T-helper 17 cell (primary cell): ENCODE data around the gene ATP8B4. TPM values are rescaled to one million over a fixed set of nuclear protein-coding genes. Genes with fewer than 3 reads are reported as not detected.
"Not testable (repeated sequence)": the region's sequence is repeated elsewhere in the genome, so short reads cannot be mapped to it uniquely, and the experiment has no call there.

Experiments
- ATAC-seq: fragments of 150-1000 bp; cut with Tn5 transposase; 2 replicates; pipeline ENCODE4 v1.10.0; 2021; ENCODE audit warnings: mild to moderate bottlenecking, moderate library complexity
- DNase-seq, 3 donors: peaks; one replicate each; pipeline versions ENCODE4 v3.0.0 to v3.0.0-alpha.2; 2020 to 2021
- H3K9me3 ChIP-seq: one replicate; pipeline ENCODE4 v1.7.0; 2013; ENCODE audit warnings: low read length, mild to moderate bottlenecking; ENCODE audit not compliant: control insufficient read depth, poor library complexity, severe bottlenecking
- H3K27ac Mint-ChIP-seq: one replicate; pipeline ENCODE4 v1.8.0; 2022; ENCODE audit warnings: mild to moderate bottlenecking, moderate library complexity, mixed read lengths
- H3K27me3 Mint-ChIP-seq: one replicate; pipeline ENCODE4 v1.8.0; 2022; ENCODE audit warnings: mixed read lengths
- H3K36me3 Mint-ChIP-seq: one replicate; pipeline ENCODE4 v1.8.0; 2022; ENCODE audit warnings: low read depth, mixed read lengths
- H3K4me1 Mint-ChIP-seq: one replicate; pipeline ENCODE4 v1.8.0; 2022; ENCODE audit warnings: mild to moderate bottlenecking, mixed read lengths
- H3K4me3 Mint-ChIP-seq: one replicate; pipeline ENCODE4 v1.8.0; 2022; ENCODE audit warnings: mild to moderate bottlenecking, moderate library complexity, mixed read lengths
- total RNA-seq, 4 donors: library from RNA in 2 of 4; stranded (reverse) in 2 of 4; gene quantifications; one replicate each; pipeline ENCODE4 v1.2.3 and lab custom pipeline; 2022 to 2026

Gene ATP8B4
- total RNA-seq, 2 donors from 2014 or later, result 0.86 to 1.1 TPM

- H3K27me3 Mint-ChIP-seq, result no peaks in the 10 kb centered on the region
- no peaks in the 10 kb centered on the region for H3K36me3 Mint-ChIP-seq
- no peaks in the 10 kb centered on the region for H3K4me1 Mint-ChIP-seq
- ATAC-seq (no peak), DNase-seq (no peak)
- H3K9me3 ChIP-seq, result no peaks in the 10 kb centered on the region
- H3K27ac Mint-ChIP-seq, result no peak overlapping the region
- H3K4me3 Mint-ChIP-seq, result no peak overlapping the region
These were observed 130.3 kb downstream of the ATP8B4 start for GRCh38 chr15:49988766-49989165.

- no peak for DNase-seq
- no peaks in the 10 kb centered on the region for H3K4me1 Mint-ChIP-seq
- H3K27me3 Mint-ChIP-seq, result no peaks in the 10 kb centered on the region
- H3K9me3 ChIP-seq, result no peaks in the 10 kb centered on the region
- no peak overlapping the region for H3K27ac Mint-ChIP-seq
- ATAC-seq, result no peak
- no peaks in the 10 kb centered on the region for H3K36me3 Mint-ChIP-seq
- H3K4me3 Mint-ChIP-seq, result no peak overlapping the region
These were observed 131.1 kb downstream of the ATP8B4 start for GRCh38 chr15:49987896-49988295.

GRCh38 chr15:49987198-49987785 lies 131.7 kb downstream of the ATP8B4 start:
- ATAC-seq (no peak), DNase-seq (no peak)
- H3K4me1 Mint-ChIP-seq, result no peaks in the 10 kb centered on the region
- H3K4me3 Mint-ChIP-seq, result no peak overlapping the region
- H3K27ac Mint-ChIP-seq, result no peak overlapping the region
- no peaks in the 10 kb centered on the region for H3K9me3 ChIP-seq
- H3K36me3 Mint-ChIP-seq, result no peaks in the 10 kb centered on the region
- no peaks in the 10 kb centered on the region for H3K27me3 Mint-ChIP-seq

- H3K27me3 Mint-ChIP-seq, result no peaks in the 10 kb centered on the region
- ATAC-seq, result no peak
- DNase-seq, result no peak
- no peaks in the 10 kb centered on the region for H3K4me1 Mint-ChIP-seq
- H3K4me3 Mint-ChIP-seq, result no peak overlapping the region
- no peak overlapping the region for H3K27ac Mint-ChIP-seq
- no peaks in the 10 kb centered on the region for H3K9me3 ChIP-seq
- no peaks in the 10 kb centered on the region for H3K36me3 Mint-ChIP-seq
These were observed 132.7 kb downstream of the ATP8B4 start for GRCh38 chr15:49986326-49986725.

GRCh38 chr15:49985463-49985862 lies 133.6 kb downstream of the ATP8B4 start:
- no peaks in the 10 kb centered on the region for H3K36me3 Mint-ChIP-seq
- no peaks in the 10 kb centered on the region for H3K9me3 ChIP-seq
- H3K4me1 Mint-ChIP-seq, result no peaks in the 10 kb centered on the region
- no peak overlapping the region for H3K4me3 Mint-ChIP-seq
- DNase-seq, result no peak
- no peaks in the 10 kb centered on the region for H3K27me3 Mint-ChIP-seq
- H3K27ac Mint-ChIP-seq, result no peak overlapping the region
- no peak for ATAC-seq

- no peak for DNase-seq
- H3K36me3 Mint-ChIP-seq, result no peaks in the 10 kb centered on the region
- no peak overlapping the region for H3K27ac Mint-ChIP-seq
- H3K9me3 ChIP-seq, result no peaks in the 10 kb centered on the region
- peaks cover 5% of the 10 kb centered on the region for H3K4me1 Mint-ChIP-seq
- no peak overlapping the region for H3K4me3 Mint-ChIP-seq
- ATAC-seq, result no peak
- H3K27me3 Mint-ChIP-seq, result no peaks in the 10 kb centered on the region
These were observed 134.6 kb downstream of the ATP8B4 start for GRCh38 chr15:49984436-49984835.

GRCh38 chr15:49982584-49982983 lies 136.4 kb downstream of the ATP8B4 start:
- H3K36me3 Mint-ChIP-seq, result no peaks in the 10 kb centered on the region
- H3K4me3 Mint-ChIP-seq, result no peak overlapping the region
- DNase-seq (no peak), ATAC-seq (no peak)
- H3K27ac Mint-ChIP-seq, result no peak overlapping the region
- H3K4me1 Mint-ChIP-seq, result peaks cover 5% of the 10 kb centered on the region
- no peaks in the 10 kb centered on the region for H3K27me3 Mint-ChIP-seq
- H3K9me3 ChIP-seq, result no peaks in the 10 kb centered on the region

GRCh38 chr15:49979705-49980382 lies 139.2 kb downstream of the ATP8B4 start:
- H3K27me3 Mint-ChIP-seq, result no peaks in the 10 kb centered on the region
- peaks cover 5% of the 10 kb centered on the region for H3K4me1 Mint-ChIP-seq
- DNase-seq (no peak), ATAC-seq (no peak)
- no peaks in the 10 kb centered on the region for H3K9me3 ChIP-seq
- H3K36me3 Mint-ChIP-seq, result no peaks in the 10 kb centered on the region
- H3K4me3 Mint-ChIP-seq, result no peak overlapping the region
- H3K27ac Mint-ChIP-seq, result no peak overlapping the region

- Mint-ChIP-seq H3K4me1 (peaks cover 5% of the 10 kb centered on the region), H3K27ac (no peak overlapping the region), H3K4me3 (no peak overlapping the region), H3K27me3 (no peaks in the 10 kb centered on the region), H3K36me3 (no peaks in the 10 kb centered on the region)
- ATAC-seq (no peak), DNase-seq (no peak)
- no peaks in the 10 kb centered on the region for H3K9me3 ChIP-seq
These were observed 140.9 kb downstream of the ATP8B4 start for GRCh38 chr15:49978121-49978520.

- Mint-ChIP-seq H3K36me3 (no peaks in the 10 kb centered on the region), H3K27me3 (no peaks in the 10 kb centered on the region), H3K4me3 (no peak overlapping the region), H3K4me1 (peaks cover 5% of the 10 kb centered on the region), H3K27ac (no peak overlapping the region)
- DNase-seq (no peak), ATAC-seq (no peak)
- H3K9me3 ChIP-seq, result no peaks in the 10 kb centered on the region
These were observed 141.7 kb downstream of the ATP8B4 start for GRCh38 chr15:49977306-49977705.

GRCh38 chr15:49964551-49964950 lies 154.5 kb downstream of the ATP8B4 start:
- Mint-ChIP-seq H3K27ac (no peak overlapping the region), H3K4me3 (no peak overlapping the region), H3K27me3 (no peaks in the 10 kb centered on the region), H3K36me3 (no peaks in the 10 kb centered on the region), H3K4me1 (no peaks in the 10 kb centered on the region)
- ATAC-seq, result no peak
- DNase-seq, result no peak
- H3K9me3 ChIP-seq, result no peaks in the 10 kb centered on the region

GRCh38 chr15:49964061-49964460 lies 155.0 kb downstream of the ATP8B4 start:
- Mint-ChIP-seq H3K4me1 (no peaks in the 10 kb centered on the region), H3K27me3 (no peaks in the 10 kb centered on the region), H3K4me3 (no peak overlapping the region), H3K27ac (no peak overlapping the region), H3K36me3 (no peaks in the 10 kb centered on the region)
- DNase-seq (no peak), ATAC-seq (no peak)
- H3K9me3 ChIP-seq, result no peaks in the 10 kb centered on the region

GRCh38 chr15:49963033-49963772 lies 155.8 kb downstream of the ATP8B4 start:
- ATAC-seq, H3K27ac Mint-ChIP-seq, H3K4me3 Mint-ChIP-seq, H3K36me3 Mint-ChIP-seq, H3K4me1 Mint-ChIP-seq, H3K9me3 ChIP-seq, DNase-seq, H3K27me3 Mint-ChIP-seq: not testable (repeated sequence)
